NCI-H2171 treated with DMSO at 0.1 percent for 48 hours (cell line): Measurements from ENCODE around the gene GSPT1.
"Not testable (repeated sequence)": the region's sequence is repeated elsewhere in the genome, so short reads cannot be mapped to it uniquely, and the experiment has no call there.

Source experiments
- DNase-seq: peaks from one replicate; lab custom pipeline; 2025; lab: John Stamatoyannopoulos, UW

GSPT1 gene

DNA sequence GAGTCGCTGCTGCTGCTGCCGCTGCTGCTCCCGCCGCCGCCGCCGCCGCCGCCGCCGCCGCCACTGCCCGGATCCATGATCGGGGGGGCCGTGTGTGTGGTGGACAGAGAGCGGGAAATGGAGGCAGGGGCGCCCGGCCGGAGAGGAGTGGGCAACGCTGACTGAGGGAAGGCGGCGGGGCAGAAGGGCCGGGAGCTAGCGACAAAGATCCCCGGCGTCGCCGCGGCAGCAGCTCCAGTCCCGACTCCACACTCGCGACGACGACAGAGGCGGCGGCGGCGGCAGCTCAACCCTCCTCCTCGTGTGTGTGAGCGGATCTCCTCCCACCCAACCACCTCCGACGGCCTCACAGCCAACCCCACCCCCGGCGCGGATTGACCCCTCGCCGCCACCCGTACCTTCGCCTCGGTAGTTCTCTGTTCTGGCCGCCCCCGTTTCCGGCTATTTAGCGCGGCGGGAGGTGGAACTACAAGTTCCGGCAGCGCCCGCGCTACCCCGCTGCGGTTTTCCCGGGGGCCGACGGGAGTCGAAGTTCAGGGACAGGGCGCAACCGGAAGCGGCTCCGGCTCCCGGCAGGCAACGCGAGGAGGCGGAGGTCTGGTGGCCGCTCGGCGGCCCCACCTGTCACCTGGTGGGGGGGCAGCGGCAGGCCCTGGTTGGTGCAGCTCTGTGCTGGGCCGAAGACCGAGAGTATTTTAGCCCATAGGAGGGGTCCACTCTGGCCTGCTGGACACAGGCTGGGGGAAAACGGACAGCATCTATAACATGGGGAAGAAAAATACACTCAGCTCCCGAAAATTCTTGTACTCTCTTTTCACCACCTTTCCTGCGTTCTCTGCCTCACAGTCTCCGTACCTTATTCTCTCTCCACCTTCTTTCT lies at the start of gene GSPT1:
Gene GSPT1, minus strand, starts transcription at position 313 of the 880 bp plus-strand sequence. Its CDS starts 236 bp downstream, at position 77.
- DNase-seq = peak; percentile 98

DNA sequence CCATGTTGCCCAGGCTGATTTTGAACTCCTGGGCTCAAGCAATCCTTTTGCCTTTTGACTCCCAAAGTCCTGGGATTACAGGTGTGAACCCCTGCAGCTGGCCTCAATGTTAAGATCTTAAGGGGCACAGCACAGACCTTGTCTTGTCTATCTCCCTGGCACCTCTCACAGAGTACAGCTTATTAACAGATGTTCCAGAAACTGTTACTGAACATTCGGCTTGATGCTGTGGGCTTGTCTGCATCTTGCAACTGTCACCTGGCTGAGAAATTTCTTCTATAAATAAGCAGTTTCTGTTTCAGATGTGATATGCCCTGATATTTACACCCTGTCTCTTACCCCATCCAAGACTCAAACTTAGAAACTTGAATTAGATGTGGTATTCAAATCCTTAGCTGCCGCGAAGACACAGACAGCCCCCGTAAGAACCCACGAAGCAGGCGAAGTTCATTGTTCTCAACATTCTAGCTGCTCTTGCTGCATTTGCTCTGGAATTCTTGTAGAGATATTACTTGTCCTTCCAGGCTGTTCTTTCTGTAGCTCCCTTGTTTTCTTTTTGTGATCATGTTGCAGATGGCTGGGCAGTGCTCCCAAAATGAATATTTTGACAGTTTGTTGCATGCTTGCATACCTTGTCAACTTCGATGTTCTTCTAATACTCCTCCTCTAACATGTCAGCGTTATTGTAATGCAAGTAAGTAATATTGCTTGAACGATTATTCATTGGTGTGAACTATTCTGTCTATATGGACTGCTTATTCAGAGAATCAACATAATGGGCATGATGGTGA lies 49.2 kb upstream of the GSPT1 start, which contains the start of gene TNFRSF17:
Gene TNFRSF17, plus strand, starts transcription at position 450 of the 791 bp plus-strand sequence. Its CDS starts 115 bp downstream, at position 565.
- peak; percentile 22 for DNase-seq

DNA sequence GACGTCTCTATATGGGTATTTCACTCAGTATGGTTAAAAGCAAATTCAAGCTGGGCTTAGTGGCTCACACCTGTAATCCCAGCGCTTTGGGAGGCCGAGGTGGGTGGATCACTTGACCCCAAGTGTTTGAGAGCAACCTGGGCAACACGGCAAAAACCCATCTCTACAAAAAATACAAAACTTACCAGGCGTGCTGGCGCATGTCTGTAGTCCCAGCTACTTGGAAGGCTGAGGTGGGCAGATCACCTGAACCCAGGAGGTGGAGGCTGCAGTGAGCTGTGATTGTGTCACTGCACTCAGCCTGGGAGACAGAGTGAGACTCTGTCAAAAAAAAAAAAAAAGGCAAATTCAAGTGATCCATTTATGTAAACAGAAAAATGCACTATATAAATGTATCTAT lies 48.0 kb upstream of the GSPT1 start:
- no peak for DNase-seq

DNA sequence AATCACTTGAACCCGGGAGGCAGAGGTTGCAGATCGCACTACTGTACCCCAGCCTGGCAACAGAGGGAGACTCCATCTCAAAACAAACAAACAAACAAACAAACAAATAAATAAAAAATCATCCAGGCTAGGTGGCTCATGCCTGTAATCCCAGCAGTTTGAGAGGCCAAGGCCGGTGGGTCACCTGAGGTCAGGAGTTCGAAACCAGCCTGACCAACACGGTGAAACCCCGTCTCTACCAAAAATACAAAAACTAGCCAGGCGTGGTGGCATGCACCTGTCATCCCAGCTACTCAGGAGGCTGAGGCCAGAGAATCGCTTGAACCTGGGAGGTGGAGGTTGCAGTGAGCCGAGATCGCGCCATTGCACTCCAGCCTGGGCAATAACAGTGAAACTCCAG lies 47.2 kb upstream of the GSPT1 start:
- DNase-seq = not testable (repeated sequence)

DNA sequence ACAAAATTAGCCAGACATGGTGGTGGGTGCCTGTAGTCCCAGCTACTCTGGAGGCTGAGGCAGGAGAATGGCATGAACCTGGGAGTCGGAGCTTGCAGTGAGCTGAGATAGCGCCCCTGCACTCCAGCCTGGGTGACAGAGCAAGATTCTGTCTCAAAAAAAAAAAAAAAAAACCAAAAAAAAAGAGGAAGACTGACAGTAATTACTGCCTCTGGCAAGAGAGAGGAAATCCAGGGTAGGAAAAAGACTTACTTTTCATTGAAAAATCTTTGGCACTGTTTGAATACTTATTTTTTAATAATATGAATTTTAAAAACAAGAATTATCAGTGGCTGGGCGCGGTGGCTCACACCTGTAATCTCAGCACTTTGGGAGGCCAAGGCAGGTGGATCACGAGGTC lies 46.7 kb upstream of the GSPT1 start:
- not testable (repeated sequence) for DNase-seq

DNA sequence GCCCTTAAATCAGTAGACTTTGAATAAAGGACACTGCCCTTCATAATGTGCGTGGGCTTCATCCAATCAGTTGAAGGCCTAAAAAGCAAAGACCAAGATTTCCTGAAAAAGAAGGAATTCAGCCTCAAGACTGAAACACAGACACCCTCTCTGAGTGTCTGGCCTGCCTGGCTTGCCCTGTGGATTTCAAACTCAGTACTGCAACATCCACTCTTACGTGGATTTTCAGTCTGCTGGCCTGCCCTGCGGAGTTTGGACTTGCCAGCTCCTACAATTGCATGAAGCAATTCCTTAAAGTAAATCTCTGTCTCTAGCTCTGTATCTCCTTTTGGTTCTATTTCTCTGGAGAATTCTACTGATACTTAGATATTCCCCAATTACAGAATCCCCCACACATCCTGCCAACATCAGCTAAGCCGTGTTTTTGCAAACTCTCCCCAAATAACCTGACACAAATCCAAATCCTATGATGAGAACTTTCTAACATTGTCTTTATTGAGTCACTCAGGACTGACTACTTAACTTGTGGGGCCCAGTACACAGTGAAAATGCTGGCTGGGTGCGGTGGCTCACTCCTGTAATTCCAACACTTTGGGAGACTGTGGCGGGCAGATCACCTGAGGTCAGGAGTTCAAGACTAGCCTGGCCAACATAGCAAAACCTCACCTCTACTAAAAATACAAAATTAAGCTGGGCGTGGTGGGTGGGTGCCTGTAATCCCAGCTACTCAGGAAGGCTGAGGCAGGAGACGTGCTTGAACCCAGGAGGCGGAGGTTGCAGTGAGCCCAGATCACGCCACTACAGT lies 42.0 kb upstream of the GSPT1 start:
- DNase-seq = no peak

DNA sequence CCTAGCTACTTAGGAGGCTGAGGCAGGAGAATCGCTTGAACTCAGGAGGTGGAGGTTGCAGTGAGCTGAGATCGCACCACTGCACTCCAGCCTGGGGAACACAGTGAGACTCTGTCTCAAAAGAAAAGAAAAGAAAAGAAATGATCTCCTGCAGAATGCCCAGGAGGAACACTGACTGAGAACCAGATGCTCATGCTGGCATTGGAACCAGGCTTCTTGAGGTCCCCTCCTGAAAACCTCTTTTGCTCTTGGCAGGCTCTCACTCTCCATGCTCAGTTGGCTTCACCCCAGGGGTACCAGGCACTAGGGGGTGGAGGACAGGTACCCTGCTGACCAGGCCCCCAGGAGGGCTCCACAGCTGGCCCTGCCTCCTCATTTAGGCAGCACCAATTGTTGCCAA lies 40.8 kb upstream of the GSPT1 start:
- DNase-seq = no peak

DNA sequence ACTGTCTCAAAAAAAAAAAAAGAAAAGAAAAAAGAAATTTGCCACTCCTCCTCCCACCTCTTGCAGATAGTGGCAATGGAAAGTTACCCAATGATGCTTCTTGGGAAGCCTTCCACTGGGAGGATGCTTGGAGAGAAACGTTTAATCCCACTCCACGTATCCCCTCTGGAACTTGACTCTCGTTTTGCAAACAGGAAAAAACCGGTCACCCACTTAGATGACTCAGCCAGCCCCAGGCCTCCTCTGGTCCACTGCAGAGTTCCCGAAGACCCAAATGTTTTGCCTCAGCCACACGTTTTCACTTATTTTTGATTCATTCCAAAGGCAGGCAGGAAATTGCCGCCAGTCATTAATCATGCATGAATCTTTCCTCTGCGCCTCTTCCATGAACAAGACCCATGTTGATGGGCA lies 40.0 kb upstream of the GSPT1 start:
- no peak for DNase-seq

DNA sequence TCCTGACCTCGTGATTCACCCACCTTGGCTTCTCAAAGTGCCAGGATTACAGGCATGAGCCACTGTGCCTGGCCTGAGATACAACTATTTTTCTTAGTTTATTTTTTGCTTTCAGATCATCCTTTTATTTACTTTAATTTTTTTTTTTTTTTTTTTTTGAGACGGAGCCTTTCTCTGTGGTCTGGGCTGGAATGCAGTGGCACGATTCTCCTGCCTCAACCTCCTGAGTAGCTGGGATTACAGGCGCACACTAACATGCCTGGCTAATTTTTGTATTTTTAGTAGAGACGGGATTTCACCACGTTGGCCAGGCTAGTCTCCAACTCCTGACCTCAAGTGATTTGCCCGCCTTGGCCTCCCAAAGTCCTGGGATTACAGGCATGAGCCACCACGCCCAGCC lies 37.8 kb upstream of the GSPT1 start:
- not testable (repeated sequence) for DNase-seq

DNA sequence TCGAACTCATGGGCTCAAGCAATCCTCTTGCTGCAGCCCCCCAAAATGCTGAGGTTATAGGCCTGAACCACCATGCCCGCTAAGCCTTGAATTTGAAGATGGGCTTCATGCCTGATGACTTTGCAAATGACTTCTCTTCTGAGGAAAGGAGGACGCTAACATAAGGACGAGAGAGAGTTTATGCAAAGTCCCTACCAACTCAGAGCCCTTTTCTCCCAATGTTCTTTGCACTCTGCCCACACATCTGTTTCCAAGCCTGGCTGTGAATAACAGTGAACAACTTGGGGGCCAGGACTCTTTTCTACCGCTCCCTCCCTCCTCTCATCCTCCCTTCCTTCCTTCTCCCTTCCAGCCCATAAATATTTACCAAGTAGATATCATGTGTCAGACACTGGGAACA lies 34.6 kb upstream of the GSPT1 start:
- no peak for DNase-seq

DNA sequence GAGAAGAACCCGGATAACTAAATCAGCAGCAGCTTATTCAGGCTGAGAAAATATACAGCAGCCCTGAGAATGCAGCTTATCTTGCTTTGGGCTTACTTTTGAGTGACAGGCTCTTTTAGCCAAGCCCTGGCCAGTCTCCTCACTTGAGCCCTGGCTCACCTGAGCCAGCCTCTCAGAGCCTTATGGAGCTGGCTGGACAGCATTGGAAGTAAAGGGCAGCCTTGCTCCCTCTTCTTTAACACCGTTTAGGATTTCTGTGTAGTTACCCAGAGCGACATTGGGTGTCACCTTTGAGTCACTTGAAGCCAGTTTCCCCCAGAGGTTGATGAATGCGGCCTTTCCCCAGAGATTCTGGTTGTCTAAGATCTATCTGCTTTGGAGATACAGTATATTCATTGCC lies 33.8 kb upstream of the GSPT1 start:
- peak; percentile 70 for DNase-seq

DNA sequence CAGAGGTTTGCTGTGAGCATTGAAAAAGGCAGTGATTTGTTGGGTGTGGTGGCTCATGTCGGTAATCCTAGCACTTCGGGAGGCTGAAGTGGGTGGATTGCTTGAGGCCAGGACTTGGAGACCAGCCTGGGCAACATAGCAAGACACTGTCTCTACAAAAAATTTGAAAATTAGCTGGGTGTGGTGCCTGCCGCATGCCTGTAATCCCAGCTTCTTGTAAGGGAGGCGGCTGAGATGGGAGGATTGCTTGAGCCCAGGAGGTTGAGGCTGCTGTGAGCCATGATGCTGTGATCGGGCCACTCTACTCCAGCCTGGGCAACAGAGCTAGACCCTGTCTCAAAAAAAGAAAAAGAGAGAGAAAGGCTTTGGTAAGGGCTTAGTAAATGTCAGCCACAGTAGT lies 33.1 kb upstream of the GSPT1 start:
- DNase-seq = no peak

DNA sequence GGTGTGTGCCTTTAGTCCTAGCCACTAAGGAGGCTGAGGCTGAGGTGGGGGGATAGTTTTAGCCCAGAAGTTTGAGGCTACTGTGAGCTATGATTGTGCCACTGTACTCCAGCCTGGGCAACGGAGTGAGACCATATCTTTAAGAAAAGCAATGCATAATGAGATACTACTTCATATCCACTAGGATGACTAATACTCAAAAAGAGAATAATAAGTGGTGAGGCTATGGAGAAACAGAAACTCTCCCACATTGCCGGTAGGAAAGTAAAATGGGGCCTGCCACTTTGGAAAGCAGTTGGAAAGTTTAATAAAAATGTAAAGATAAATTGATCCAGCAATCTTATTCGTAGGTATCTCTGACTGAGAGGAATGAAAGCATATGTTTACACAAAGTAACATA lies 30.7 kb upstream of the GSPT1 start:
- no peak for DNase-seq

DNA sequence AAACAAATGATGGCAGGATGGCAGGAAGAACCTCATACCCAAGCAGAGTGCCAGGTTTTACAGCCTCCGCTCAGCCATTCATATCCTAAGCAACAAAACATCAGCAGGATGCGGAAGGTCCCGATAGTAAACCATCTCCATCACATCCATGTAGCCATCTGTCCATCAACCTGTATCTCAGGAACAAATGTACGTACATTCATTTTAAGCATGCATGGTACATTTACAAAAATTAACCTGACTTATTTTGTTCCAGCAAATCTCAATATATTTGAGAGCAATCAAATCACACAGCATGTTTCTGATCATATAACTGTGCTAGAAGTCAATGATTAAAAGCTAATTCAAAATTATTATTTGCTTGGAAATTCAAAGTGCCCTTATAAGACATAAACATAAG lies 26.2 kb upstream of the GSPT1 start, which contains the start of gene NPIPB2:
Gene NPIPB2, minus strand, starts transcription at position 101 of the 400 bp plus-strand sequence. Its CDS starts 0 bp downstream, at position 101.
- not testable (repeated sequence) for DNase-seq

DNA sequence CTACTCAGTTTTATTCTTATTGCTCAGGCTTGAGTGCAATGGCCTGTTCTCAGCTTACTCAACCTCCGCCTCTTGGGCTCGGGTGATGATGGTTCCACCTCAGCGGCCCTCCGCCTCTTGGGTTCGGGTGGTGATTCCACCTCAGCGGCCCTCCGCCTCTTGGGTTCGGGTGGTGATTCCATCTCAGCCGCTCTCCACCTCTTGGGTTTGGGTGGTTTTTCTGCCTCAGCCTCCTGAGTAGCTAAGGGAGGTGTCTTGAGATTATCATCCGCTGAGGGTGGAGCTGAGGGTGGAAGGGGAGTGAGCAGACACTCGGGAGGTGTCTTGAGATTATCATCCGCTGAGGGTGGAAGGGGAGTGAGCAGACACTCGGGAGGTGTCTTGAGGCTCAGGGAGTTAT lies 11.6 kb upstream of the GSPT1 start:
- not testable (repeated sequence) for DNase-seq

DNA sequence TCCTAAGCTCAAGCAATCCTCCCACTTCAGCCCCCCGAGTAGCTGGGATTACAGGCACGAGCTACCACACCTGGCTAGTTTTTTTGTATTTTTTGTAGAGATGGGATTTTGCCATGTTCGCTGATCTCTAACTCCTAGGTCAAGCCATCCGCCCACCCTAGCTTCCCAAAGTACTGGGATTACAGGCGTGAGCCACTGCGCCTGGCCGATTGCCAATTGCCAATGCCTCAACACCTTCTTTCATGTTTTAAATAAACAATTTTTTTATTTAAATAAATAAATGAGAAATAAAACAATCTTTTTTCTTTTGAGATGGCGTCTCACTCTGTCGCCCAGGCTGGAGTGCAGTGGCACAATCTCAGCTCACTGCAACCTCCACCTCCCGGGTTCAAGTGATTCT lies 8.3 kb upstream of the GSPT1 start:
- not testable (repeated sequence) for DNase-seq

DNA sequence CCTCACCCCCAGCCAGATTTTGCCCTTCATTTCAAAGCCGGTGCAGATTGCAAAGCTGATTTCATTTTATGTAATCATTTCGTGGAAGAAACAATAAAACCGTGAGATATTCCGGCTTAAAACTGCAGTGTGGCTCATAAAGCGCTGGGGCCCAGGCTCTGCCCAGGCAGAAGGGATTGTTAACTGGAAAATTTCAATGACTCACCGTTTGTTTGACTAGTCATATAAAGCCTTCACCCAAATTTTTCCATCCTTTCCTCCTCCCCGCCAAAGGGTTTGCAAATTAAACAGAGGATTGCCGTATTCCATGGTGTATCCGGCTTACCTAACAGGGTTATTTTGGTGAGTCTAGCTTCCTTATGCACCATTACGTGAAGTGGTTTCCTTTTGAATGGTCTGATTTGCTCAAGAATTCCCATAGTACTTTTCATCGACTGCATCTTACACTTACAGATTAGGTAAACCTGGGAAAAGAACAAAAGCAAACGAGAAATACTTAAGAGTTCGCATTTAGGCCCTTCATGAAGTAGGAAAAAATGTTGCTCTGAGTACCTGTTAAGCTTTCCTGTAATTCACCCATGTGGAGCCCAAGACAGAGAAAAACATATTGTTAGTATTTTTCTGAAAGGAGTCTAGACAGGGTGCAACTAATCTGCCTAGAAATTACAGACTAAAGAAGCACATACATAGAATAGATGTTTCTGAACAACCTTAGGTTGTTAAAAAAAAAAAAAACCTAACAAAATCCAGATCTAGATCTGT lies 949 bp upstream of the GSPT1 start:
- DNase-seq = no peak

DNA sequence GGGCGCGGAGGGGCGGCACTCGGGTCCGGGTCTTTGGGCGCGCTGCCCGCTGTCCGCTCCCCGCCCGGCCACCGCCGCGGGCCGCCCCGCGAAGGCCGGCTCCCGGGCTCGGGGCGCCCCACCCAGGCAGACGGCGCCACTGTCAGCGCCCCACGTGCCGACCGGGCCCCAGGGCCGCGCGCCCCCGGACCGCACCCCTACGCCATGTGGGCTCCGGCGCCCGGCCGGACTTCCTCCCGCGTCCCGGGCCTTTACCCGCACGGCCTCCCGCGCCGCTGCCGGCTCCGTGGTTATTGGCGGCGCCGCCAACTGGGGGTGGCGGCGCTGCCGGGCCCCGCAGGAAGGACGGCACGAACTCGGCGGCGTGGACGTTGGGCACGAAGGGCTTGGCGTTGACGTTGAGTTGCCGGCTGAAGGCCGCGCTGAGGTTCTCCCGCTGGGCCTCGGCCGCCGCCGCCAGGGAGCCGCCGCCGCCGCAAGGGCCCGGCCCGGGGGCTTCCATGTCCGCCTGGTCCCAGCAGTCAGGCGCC lies 577 bp downstream of the GSPT1 start:
- DNase-seq = no peak

DNA sequence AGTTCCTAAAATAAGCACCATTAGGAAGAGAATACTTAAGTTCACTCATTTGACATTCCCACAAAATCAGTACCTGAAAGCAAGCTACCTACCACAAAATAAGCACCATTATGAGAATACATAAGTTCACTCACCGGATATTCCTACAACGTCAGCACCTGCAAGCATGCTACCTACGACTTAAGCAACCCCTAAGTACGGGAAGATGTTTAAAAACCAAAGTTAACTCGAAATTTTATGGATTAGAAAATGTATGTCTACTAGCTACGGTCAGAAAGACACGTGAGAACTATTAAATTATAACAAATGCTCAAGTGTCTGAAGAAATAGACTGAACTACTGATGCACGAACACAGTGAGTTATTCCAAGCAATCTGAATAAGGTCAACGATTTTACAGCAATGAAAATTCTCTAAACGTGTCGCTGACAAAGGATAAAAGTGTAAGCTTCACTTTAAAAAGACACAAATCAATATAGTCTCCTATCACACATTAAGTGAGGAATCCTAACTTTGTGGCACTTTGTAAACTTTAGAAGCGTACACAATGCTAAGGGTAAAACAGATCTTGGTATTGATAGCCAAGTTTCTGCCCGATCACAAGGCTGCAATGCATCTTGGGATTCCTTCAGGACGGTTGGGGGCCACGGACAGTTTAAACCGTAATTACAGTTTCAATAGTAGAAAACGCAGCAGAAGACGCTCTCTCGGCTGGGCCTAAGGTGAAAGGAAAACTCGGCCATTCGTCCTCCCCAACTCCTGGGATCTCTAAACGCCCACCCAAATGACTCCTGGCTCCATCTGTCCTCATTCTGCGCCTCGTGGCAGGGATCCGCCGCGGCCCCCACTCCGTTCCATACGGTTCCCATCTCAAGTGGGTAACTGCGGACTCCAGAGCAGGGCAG lies 1.3 kb downstream of the GSPT1 start:
- DNase-seq = no peak
